Bone marrow (tissue), 2 donors: ENCODE results near the gene ZNF544.
A peak's percentile ranks its signal among the peaks of the same experiment; 100 is the strongest.
"Not testable (repeated sequence)": the region's sequence is repeated elsewhere in the genome, so short reads cannot be mapped to it uniquely, and the experiment has no call there.

Source experiments
- DNase-seq, 2 donors: peaks; one replicate each; lab custom pipeline; 2025; lab: John Stamatoyannopoulos, UW

ZNF544 gene

DNA sequence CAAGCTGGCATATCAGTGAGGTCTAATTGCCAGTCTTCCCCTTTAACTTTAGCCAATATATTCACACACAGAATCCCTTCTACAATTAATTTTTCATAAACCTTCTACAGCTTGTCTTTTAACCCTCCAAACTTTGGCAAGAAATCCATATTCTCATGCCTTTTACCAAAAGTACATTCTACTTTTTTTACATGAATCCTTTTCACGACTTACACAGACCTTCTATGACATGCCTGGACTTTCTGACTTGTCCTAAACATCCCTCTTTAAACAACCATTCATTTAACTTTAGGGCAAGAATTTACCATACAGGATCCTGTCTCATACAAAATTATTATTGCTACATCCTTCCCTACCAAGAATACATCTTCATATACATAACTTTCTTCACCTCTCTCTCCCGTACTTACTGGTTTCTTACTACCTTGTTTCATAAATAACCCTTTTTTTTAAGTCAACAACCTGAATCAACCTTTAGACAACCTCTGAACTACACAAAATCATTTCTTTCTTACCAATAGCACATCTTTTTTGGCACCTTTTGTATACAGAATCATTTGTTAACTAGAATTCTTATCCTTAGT, 23.5 kb downstream of the ZNF544 start:
- DNase-seq: no peak

DNA sequence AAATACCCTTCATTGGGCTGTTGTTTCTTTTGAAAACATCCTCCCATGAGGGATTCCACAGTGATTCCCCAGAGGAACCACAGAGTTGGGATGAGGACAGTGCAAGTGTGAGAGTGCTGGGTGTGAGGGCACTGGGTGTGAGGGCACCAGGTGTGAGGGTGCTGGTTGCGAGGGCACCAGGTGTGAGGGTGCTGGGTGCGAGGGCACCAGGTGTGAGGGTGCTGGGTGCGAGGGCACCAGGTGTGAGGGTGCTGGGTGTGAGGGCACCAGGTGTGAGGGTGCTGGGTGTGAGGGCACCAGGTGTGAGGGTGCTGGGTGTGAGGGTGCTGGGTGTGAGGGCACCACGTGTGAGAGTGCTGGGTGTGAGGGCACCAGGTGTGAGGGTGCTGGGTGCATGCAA, 29.5 kb downstream of the ZNF544 start:
- not testable (repeated sequence) for DNase-seq

DNA sequence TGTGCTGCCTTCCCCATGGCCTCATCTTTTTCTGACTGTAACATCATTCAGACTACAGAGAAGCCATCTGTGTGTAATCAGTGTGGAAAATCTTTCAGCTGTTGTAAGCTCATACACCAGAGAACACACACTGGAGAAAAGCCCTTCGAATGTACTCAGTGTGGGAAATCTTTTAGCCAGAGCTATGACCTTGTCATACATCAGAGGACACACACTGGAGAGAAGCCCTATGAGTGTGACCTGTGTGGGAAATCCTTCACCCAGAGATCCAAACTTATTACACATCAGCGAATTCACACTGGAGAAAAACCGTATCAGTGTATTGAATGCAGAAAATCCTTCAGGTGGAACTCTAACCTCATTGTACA, 32.9 kb downstream of the ZNF544 start:
- DNase-seq: no peak

DNA sequence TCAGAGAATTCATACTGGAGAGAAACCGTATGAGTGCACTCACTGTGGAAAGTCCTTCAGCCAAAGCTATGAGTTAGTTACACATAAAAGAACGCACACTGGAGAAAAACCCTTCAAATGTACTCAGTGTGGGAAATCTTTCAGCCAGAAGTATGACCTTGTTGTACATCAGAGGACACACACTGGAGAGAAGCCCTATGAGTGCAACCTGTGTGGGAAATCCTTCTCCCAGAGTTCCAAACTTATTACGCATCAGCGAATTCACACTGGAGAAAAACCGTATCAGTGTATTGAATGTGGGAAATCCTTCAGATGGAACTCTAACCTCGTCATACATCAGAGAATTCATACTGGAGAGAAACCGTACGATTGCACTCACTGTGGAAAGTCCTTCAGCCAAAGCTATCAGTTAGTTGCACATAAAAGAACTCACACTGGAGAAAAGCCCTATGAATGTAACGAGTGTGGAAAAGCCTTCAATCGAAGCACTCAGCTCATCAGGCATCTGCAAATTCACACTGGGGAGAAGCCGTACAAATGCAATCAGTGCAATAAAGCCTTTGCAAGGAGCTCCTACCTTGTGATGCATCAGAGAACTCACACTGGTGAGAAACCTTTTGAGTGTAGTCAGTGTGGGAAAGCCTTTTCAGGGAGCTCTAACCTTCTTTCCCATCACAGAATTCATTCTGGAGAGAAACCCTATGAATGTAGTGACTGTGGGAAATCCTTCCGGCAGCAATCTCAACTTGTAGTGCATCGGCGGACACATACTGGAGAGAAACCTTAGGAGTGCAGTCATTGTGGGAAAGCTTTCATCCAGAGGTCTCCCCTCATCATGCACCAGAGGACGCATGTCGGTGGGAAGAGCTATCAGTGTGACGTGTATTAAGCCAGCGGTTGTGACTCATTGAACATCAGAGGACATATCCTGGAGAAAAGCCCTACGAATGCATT, 33.5 kb downstream of the ZNF544 start:
- no peak for DNase-seq

DNA sequence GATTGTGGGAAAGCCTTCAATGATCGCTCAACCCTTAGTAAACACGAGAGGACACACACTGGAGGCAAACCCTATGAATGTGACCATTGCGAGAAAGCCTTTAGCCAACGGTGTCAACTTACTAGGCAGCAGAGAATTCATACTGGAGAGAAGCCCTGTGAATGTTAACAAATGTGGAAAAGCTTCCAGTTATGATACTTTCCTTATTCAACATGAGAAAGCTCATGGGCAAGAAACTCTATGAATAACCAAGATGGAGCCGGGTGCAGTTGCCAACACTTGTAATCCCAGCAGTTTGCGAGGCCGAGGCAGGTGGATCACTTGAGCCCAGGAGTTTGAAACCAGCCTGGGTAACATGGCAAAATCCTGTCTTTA, 34.2 kb downstream of the ZNF544 start:
- DNase-seq: no peak

DNA sequence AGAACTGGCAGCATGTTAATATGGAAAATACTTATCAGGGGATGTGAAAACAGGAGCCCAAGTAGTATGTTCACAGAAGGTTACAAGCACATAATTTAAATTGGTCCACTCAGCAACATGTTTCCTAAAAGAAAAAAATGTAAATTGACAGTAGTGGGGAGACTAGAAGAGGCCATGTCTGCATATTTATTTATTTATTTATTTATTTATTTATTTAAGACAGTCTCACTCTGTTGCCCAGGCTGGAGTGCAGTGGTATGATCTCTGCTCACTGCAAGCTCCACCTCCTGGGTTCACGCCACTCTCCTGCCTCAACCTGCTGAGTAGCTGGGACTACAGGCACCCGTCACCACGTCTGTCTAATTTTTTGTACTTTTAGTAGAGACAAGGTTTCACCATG, 36.4 kb downstream of the ZNF544 start:
- no peak for DNase-seq

DNA sequence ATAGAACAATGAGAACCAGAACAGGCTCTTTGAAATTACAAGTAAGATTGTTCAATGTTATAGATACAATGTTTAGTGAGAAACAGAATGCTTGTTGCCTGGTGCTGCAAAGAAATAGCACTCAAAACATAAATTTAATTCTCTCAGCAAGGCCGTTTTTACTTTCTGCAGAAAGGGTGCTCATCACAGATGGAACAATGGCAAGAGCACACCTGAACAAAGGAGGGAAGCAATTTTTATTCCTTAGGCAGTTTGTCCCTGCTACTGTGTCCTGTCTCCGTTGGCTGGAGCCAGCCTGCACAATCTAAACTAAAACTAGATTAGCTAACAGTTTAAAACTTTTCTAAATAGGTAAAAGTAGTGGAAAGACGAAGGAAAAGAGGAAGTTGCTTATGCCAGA, 39.6 kb downstream of the ZNF544 start:
- no peak for DNase-seq

DNA sequence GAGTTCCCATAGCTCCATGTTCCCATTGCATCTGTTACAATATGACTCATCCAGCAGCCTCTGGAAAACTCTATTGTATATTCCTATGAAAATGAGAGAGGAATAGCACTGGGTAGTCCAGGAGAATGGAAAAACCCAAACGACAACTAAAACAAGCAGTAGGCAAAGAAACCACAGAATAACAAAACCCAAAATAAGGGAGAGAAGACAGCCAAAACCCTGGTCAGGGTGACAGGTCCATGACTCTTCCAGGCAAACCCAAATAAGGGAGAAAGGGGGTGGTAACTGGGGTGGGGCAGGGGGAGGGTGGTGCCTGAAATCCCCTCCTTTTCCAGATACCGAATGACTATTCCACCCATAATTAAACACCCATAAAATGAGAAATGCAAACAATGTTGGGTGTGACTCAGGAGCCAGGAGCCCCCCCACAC, 46.1 kb downstream of the ZNF544 start:
- no peak for DNase-seq

DNA sequence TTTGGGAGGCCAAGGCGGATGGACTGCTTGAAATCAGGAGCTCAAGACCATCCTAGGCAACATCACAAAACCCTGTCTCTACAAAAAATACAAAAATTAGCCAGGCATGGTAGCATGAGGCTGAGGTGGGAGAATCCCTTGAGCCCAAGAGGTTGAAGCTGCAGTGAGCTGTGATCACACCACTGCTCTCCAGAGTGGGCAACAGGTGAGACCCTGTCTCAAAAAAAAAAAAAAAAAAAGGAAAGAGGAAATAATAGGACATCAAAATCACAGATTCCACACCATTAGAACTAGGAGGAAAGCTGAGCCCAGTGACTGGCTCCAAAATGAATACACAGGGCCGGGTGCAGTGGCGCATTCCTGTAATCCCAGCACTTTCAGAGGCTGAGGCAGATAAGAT, 46.9 kb downstream of the ZNF544 start:
- DNase-seq: no peak

DNA sequence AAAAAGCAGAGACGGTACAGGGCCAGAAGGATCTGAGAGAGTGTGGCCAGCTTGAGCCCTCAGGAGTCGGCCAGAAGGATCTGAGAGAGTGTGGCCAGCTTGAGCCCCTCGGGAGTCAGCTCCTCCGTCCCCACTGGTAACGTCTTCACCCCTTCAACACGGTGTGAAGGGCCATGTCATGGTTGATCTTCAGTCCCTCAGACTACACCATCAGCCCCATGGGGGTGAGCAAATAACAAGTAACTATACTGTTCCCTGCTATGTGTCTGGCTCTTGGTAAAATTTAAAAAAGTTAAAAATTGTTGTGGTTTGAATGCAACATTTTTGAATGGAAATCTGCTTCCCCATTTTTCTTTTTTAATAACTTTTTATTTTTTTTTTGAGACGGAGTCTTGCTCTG, 48.5 kb downstream of the ZNF544 start:
- DNase-seq: no peak

DNA sequence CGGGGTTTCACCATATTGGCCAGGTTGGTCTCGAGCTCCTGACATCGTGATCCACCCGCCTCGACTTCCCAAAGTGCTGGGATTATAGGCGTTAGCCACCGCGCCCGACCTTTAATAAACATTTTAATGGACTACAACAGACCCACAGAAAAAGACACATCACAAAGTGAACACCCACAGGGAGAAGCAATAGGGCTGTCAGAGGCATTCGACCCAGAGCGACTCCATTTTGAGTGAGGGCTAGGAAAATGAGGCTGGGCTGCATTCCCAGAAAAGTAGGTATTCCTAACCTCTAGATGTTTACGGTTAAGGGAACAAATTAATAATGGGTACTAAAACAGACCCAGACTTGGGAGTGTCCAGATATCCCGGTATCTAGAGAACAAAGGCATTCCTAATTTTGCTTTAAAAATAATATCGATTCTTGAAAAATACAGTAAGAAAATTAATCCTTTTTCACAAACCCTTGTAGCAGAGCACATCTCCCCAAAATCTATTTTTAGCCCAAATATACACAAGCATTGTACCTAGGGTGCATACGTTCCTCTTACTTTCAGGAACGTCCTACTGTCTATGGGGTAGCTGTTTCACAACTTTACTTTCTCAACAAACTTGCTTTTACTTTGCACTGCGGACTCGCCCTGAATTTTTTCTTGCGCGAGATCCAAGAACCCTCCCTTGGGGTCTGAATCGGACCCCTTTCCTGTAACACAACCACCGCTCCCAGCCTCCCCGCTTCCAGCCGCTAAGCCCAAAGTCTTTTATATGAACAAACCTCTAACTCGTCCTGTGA, 49.2 kb downstream of the ZNF544 start:
- DNase-seq: no peak

DNA sequence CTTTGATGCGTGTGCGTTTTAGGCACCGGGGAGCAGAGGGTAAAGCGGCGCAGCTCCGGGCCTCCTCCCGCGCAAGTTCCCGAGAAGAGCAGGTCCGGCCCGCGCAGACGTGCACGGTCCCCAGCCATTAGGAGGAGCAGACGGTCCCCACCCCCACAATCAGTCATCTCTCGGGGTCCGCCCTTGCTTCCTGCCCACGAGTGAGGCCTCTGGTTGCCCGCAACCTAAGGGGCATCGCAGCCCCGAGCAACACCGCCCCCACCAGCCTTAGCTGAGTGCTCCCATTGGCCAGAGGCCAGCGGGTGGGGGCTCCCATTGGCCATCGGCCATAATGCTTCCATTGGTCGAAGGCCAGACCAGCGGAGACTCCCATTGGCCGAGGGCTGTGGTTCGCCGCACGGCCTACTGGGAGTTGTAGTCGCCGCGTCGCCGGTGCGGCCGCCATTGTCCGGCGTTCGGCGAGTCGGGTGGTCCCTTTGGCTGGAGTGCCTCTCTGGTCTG, 49.9 kb downstream of the ZNF544 start, which contains the start of gene ZNF8:
Gene ZNF8, plus strand, starts transcription at position 415 of the 501 bp plus-strand sequence. CDS start 127 bp downstream, outside the sequence.
- DNase-seq: peak; percentile 80 to 97

DNA sequence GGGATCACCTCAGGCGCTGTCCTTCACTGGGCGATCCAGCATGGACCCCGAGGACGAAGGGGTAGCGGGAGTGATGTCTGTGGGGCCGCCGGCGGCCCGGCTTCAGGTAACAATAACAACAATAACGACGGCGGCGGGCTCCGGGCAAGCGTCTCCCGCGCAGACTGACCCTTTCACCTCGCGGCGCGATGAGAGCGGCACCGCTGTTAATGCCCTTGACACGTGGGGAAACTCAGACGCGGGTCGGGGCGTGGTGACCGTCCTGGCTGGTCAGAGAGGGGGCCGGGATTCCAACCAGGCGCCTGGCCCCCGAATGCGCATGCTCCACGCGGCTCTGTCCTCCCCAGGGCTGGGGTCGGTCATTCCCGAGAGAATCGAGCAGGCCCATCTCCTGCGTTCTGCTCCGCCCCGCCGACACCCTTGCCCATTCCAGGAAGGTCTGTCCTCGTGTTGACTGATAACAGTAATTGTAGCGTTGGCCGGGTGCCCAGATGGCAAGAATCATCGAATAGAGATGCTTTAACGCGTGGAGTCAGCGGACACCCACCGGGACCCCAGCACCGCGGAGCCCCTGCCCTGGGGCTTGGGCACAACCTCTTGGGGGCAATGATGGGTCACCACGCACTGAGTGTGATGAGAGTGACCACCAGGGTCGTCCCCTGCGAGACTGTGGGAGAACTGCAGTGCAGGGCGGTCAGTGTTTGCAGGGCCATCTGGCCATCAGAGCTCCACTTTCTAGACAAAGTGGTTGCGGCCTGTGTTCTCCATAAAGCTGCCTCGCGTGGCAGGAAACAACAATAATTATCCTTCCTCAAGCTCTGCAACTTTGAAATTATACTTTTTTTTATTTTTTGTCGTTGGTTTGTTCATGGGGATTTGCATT, 50.6 kb downstream of the ZNF544 start:
- peak in 1 of 2 donors; percentile 25 for DNase-seq

DNA sequence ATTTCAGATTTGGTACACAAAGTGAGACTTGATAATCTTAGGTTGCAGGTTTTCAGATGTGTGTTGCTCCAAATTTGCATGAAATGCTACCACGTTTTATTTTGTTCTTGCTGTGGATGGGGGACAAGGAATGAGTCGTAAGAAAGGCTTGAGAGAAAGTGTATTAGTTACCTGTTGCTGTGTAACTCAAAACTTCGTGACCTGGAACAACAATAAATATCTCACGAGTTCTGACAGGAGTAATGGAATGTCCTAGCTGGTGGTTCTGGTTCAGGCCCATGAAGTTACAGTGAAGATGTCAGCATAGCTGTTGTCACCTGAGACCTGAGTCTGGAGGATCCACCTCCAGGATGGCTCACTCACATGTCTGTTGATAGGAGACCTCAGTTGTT, 51.2 kb downstream of the ZNF544 start:
- DNase-seq: no peak

DNA sequence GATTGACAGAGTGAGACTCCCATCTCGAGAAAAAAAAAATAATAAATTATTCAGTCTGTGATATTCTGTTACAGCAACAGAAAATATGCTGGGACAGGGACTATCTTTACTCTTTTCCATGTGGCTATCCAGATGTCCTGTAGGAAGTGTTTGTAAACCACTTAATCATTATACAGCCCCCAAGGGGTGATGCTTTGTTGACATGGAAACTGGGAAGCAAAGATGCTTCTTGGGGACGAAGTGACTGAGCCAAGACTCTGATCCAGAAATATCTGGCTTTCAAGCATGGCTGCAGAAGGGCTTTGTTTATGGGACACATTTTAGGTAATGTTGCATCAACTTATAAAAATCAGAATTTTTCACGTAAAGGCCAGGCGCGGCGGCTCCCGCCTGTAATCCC, 55.5 kb downstream of the ZNF544 start:
- DNase-seq: no peak

DNA sequence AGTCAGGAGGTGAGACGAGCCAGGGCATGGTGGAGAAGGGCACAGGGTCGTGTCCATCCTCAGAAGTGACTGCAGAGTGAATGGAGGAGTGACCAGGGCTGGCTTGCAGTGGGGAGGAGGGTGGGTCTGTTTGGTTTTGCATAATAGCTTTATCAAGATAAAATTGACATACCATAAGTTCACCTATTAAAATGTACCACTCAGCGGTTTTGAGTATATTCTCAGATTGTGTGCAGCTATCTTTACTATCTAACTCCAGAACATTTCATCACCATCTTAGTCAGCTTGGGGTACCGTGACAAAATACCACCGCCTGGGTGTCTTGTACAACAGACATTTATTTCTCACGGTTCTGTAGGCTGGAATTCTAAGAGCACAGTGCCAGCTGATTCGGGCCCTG, 63.2 kb downstream of the ZNF544 start:
- DNase-seq: no peak

DNA sequence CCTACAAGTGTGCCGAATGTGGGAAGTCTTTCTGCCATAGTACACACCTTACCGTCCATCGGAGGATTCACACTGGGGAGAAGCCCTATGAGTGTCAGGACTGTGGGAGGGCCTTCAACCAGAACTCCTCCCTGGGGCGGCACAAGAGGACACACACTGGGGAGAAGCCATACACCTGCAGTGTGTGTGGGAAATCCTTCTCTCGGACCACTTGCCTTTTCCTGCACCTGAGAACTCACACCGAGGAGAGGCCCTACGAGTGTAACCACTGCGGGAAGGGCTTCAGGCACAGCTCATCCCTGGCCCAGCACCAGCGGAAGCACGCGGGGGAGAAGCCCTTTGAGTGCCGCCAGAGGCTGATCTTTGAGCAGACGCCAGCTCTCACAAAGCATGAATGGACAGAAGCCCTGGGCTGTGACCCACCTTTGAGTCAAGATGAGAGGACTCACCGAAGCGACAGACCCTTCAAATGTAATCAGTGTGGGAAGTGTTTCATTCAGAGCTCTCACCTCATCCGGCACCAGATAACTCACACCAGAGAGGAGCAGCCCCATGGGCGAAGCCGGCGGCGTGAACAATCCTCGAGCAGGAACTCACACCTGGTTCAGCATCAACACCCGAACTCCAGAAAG, 66.1 kb downstream of the ZNF544 start:
- DNase-seq: no peak

DNA sequence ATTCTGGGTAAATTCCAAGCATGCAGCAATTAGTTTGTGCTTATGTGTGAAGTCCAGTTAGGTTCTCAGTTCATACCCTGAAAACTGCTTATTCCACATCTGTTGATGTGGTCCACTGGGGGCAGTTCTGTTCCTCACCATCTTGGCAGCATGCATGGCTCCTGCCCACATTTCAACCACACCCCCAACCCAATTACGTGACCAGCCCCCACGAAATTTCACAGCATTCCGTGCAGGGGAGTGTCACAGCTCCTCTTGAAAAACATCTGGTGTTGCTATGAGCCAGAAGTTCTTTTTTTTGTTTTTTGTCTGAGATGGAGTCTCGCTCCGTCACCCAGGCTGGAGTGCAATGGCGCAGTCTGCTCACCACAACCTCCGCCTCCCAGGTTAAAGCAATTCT, 67.4 kb downstream of the ZNF544 start:
- DNase-seq: no peak

DNA sequence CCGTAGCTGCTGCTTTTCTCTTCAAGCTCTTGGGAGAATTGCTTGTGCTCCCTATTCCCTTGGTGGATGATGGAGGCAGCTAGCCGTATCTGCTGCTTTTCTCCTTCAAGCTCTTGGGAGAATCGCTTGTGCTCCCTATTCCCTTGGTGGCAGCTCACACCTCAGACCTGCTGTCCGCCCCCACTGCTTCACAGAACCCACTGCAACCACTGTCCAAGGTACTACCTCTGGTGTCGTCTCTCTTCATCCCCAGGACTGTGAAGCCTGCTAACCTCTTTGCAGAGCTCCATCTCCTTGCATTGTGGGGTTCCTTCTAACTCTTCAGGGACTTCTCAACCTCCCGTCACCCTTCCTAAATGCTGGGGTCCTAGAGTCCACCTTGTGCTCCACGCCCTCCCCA, 71.9 kb downstream of the ZNF544 start:
- DNase-seq: no peak

DNA sequence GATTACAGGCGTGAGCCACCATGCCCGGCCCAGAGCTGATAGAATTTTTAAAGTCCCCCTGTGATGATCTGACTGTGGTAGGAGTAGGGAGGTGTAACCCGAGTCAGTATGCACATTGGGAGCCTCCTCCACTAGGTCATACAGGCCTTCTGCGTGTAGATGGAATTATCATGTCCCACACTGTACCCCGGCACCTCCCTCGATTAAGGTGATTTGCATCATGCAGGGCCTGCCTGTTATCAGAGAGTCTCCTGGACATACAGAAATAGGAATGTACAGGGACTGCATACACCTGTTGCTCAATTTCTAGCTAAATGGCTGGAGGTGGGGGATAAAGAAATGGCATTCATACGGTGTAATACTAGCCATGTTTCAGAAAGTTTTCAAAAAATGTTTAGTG, 75.5 kb downstream of the ZNF544 start:
- no peak for DNase-seq

DNA sequence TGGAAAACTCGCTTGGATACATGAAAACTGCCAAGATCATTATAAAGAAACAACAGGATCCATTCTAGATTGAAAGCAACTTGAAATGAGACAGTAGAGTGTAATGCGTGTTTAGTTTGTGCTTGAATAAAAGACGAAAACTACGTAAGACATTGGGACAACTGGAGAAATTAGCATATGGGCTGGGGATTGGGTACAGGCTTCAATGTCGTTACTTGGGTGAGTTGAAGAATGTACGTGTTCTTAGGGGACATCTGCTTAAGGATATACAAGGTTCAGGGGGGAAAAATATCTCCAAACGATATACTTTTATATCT, 76.0 kb downstream of the ZNF544 start:
- no peak for DNase-seq
